Fibroblast of gingiva (primary cell): ENCODE results near the gene FANCC.
A peak's percentile ranks its signal among the peaks of the same experiment; 100 is the strongest.

ENCODE experiments used
- DNase-seq: peaks from one replicate; pipeline ENCODE4 v3.0.0-alpha.2; 2011; ENCODE audit warnings: low read depth

FANCC gene

GRCh38 chr9:95143591-95144561 lies 173.6 kb downstream of the FANCC start:
- peak; percentile 99 for DNase-seq

- DNase-seq: no peak
Observed at GRCh38 chr9:95142728-95143127, 174.8 kb downstream of the FANCC start.

- DNase-seq: no peak
Observed at GRCh38 chr9:95142315-95142714, 175.2 kb downstream of the FANCC start.

- no peak for DNase-seq
Observed at GRCh38 chr9:95140821-95141220, 176.7 kb downstream of the FANCC start.

GRCh38 chr9:95139126-95139525 lies 178.4 kb downstream of the FANCC start:
- no peak for DNase-seq

- DNase-seq: no peak
Observed at GRCh38 chr9:95138474-95138873, 179.0 kb downstream of the FANCC start.

- no peak for DNase-seq
Observed at GRCh38 chr9:95137587-95138145, 179.8 kb downstream of the FANCC start.

- DNase-seq: no peak
Observed at GRCh38 chr9:95135756-95136155, 181.8 kb downstream of the FANCC start.

- DNase-seq: no peak
Observed at GRCh38 chr9:95134457-95134881, 183.0 kb downstream of the FANCC start.

GRCh38 chr9:95133325-95133705 lies 184.2 kb downstream of the FANCC start:
- no peak for DNase-seq

- DNase-seq: peak; percentile 34
Observed at GRCh38 chr9:95132366-95133324, 184.9 kb downstream of the FANCC start.

GRCh38 chr9:95131023-95131943 lies 186.2 kb downstream of the FANCC start:
- DNase-seq: peak; percentile 54

GRCh38 chr9:95130484-95130883 lies 187.0 kb downstream of the FANCC start:
- no peak for DNase-seq

GRCh38 chr9:95129476-95130291 lies 187.8 kb downstream of the FANCC start:
- DNase-seq: no peak

- no peak for DNase-seq
Observed at GRCh38 chr9:95128177-95128524, 189.4 kb downstream of the FANCC start.

GRCh38 chr9:95127249-95128176 lies 190.0 kb downstream of the FANCC start:
- peak; percentile 73 for DNase-seq

- DNase-seq: no peak
Observed at GRCh38 chr9:95126739-95127138, 190.8 kb downstream of the FANCC start.

GRCh38 chr9:95125652-95126051 lies 191.9 kb downstream of the FANCC start:
- no peak for DNase-seq
